Stimulated activated CD8-positive, alpha-beta memory T cell treated with anti-CD3 and anti-CD28 coated beads, Interleukin-15, amount 100 ng/mL, for 1 hour (primary cell): Measurements from ENCODE around the gene GPR37.

Source experiments
- DNase-seq: peaks from one replicate; pipeline ENCODE4 v3.0.0-alpha.2; 2020; ENCODE audit warnings: low read depth

The GPR37 gene

DNA sequence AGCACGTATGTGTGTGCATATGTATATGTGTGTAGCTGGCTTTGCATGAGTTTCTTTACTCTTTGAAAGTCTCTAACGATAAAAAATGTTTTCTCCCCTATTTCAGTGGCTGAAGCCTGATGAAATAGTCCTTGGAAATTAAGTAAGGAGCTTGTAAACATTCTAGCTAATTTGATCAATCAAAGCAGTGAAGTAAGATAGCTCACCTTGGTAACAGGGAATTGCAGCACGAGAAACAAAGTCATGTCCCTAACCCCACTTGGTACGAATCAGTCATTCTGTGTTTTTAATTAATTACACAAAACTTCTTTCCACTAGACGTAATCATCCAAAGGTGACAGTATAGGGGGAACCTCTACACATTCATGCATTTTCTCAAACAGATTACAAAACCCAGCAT, 41.5 kb downstream of the GPR37 start:
- no peak for DNase-seq

DNA sequence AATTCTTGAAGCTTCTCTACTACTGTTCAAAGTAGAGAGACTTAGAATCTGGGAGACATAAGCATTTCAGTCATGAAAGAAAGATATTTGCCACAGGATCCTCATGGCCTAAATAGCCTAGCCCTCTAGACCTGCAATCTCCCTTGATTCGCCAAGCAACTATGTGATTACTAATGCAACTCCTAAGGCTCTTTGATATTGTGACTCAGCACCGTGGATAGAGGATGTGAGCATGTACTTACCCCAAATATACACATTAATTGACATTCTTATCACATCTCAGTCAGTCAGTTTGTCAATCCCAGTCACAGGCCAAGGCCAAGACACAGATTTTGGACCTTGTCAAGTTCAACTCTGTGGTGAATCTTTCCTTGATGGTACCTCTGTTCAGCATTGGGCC, 42.6 kb downstream of the GPR37 start:
- DNase-seq, result no peak

DNA sequence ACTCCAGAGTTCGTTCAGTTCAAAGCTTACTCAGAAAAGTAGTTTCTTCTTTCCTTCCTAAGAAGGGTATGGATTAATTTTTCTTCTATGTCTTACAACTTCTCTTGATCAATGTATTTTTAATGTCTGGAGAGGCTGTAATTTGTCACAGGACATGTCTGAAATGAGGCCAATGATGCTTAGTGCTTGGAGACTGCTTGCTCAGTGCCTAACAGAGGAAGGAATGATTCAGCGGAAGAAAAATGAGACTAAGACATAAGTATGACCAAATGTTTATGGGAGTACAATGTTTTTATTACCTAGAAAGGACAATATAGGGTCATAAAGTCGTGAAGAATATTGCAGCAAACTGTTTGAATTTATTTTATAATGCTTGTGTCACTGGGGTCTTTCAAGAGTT, 43.3 kb downstream of the GPR37 start:
- DNase-seq, result no peak

DNA sequence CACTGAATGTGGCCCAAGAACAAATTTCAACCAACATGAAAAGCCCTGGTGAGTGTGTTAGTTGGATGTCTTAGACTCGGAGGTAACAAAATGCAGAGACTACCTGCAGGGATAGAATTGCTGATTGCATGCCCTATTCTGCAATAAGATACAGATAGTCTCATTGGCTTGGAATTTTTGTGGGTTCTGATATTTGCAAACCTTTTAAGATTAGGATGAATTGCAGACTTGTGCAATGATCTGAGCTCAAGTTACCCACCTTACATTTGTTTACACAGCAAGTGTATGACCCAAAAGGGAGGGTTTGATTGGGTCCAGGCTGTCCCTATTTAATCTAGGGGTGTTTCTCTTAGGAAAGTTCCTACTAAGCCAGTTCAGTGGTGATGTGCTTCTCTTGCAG, 45.4 kb downstream of the GPR37 start:
- DNase-seq, result no peak

DNA sequence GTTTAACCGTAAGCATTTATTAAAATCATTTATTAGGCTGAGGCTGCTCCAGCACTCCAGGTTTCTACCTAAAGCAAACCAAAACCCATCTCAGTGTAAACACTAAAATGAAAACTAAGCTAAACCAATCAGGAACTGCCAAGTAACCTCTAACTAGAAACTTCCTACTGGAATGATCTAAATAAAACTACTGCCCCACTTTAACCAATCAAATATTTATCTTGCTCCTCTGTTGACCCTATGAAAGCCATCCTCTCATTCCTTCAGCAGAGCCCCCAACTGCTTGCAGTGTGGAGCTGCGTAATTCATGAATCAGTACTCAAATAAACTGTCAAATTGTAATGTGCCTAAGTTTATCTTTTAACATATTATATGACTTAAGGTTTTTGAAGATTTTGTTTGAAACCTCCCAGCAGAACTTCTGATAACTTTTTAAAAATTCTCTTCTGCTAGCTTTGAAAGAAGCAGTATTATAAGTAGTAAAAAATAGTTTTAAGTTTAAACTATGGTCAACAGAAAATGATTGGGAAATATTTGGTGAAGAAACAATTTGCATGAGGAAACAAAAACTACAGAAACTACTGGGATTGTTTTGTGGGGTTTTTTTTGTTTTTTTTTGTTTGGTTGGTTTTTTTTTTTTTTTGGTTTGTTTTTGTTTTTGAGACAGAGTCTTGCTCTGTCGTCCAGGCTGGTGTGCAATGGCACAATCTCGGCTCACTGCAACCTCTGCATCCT, 47.4 kb downstream of the GPR37 start:
- no peak for DNase-seq

DNA sequence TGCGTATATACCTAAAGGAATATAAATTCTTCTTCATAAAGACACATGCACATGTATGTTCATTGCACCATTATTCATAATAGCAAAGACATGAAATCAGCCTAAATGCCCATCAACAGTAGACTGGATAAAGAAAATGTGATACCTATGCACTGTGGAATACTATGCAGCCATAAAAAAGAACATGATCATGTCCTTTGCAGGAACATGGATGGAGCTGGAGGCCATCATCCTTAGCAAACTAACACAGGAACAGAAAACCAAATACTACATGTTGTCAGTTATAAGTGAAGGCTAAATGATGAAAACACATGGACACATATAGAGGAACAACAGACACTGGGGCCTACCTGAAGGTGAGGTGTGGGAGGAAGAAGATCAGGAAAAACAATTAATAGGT, 48.7 kb downstream of the GPR37 start:
- DNase-seq, result no peak

DNA sequence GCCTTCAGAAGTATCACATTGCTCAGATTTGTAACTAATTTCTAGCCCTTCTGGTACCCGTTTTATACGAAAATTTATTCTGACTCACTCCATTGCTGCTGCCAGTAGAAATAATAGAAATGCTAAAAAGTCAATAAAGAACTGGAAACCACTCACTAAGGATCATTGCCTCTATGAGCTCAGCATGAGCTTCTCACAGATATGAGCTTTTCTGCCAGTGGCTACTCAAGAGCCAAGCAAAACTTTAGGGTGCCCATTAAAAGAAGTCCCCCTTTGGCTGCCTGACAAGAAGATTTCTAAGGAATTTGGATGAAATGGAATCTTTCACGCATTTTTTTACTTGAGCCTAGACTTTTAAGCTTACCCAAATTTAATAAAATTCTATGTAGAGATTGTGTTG, 52.5 kb downstream of the GPR37 start:
- no peak for DNase-seq

DNA sequence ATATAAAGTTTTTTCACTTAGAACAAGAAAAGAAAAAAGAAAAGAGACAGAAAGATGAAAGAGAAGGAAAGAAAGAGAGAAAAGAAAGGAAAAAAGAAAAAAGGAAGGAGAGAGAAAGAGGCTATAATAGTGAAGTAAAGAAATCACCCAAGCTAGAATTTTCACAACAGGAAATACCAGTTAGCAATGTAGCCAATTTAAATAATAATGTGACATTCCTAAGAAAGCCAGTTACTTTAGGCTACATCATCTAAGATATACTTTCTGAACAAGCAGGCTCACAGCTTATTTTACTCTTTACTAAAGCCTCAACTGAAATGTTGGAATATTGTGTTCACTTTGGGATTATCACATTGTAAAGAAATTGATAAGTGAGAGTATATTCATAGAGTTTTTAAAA, 53.6 kb downstream of the GPR37 start:
- no peak for DNase-seq

DNA sequence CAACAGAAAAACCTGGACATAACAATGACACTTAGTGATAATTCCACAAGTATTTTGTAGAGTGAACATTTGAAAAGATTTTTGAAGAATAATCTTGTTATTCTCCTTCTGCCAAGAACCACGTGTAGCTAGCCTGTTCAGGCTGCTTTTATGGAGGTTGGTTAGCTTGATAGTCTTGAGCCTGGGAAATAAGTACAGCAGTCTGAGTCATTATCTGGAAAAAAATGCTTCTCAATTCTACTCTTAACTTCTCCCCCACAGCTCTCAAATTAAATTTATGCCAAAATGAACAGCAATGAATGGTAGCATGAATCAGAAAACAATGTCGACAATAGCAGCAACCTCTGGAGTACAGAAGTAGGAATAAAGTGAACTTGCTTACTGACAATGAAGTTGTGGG, 63.2 kb downstream of the GPR37 start:
- DNase-seq, result no peak

DNA sequence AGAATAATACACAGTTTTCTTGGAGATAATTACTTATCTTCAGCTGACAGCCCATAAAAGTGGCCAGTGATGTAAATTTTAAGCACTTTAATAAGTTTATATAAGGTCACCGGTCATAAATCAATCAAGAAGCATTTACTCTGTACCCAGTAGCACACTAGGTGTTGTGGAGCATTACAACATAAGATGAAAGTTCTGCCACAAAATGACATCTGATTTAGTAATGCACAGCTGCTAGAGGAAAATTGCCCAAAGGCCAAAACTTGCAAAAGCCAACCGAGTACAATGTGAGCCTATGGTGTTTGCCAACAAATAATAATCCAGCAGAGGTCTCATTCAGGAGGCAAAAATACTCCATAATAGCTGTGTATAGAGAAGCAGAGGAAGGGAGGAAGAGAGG, 63.6 kb downstream of the GPR37 start:
- no peak for DNase-seq

DNA sequence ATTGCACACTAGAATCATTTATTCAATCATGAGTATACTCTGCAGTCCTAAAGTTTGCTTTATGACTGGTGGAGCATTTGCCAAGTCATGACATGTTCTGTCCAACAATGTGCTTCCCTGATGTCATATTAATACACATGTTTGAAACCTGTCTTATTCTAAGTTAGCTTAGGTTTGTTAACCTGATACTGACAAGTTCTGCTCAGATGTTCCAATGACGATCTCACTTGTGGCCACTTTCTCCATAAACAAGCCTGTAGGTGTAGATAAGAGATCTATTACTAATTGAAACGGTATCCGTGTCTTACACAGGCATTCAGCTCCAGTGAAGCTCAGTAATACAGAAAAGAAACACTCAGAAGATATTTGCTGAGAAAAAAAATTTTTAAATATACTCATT, 64.9 kb downstream of the GPR37 start:
- DNase-seq, result no peak

DNA sequence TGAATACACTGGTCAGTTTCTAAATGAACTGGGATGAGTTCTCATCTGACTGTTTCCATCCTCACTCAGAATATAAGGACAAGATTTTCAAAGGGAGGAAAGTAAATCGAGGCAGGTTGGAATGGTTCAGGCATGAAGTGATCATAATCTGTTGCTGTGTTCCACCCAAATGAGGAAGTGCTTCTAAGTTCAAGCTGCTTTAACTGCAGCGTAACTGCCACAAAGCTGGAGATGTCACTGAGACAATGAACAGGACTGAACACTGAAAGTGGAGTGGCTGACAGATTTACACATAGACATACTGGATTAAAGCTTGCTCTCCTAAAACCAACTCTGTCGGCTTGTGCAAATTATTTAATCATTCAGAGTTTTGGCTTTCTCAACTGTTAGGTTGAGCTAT, 66.6 kb downstream of the GPR37 start:
- DNase-seq, result no peak

DNA sequence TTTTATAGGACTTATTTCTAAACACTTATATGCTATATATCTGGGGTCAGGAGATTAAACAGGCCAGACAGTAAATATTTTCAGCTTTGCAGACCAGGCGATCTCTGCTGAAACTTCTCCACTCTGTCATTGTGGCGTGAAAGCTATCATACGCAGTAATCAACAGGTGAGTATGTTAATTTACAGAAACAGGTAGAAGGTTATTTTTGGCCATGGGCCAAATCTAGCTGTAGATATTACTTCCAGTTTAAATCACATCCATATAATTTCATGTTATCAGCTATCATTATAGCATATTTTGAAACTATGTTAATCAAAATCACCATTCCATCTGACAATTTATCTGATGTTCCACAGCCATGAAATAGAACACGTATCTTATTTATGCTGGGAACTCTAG, 67.8 kb downstream of the GPR37 start:
- DNase-seq, result no peak
